NCI-H526 treated with DMSO at 0.1 percent for 48 hours (cell line): ENCODE results near the gene KCNJ10.

Source experiments
- DNase-seq: peaks from one replicate; lab custom pipeline; 2025; lab: John Stamatoyannopoulos, UW

Gene KCNJ10

GRCh38 chr1:160098852-160099561 is 29.0 kb upstream of the KCNJ10 start:
- peak; percentile 97 for DNase-seq

- DNase-seq: peak; percentile 97
Measured at GRCh38 chr1:160097911-160098851, 28.2 kb upstream of the KCNJ10 start, which contains the start of gene IGSF8. Gene IGSF8, minus strand, starts transcription at chr1:160098619. Its CDS starts 147 bp downstream, at chr1:160098472.

GRCh38 chr1:160097151-160097910 is 27.4 kb upstream of the KCNJ10 start:
- no peak for DNase-seq

- DNase-seq: no peak
Measured at GRCh38 chr1:160096274-160097116, 26.5 kb upstream of the KCNJ10 start.

GRCh38 chr1:160095382-160096105 is 25.6 kb upstream of the KCNJ10 start:
- DNase-seq: peak; percentile 81

- DNase-seq: no peak
Measured at GRCh38 chr1:160094806-160095205, 24.8 kb upstream of the KCNJ10 start.

GRCh38 chr1:160094291-160094625 is 24.3 kb upstream of the KCNJ10 start:
- DNase-seq: no peak

GRCh38 chr1:160093624-160094290 is 23.8 kb upstream of the KCNJ10 start:
- no peak for DNase-seq

GRCh38 chr1:160093069-160093395 is 23.1 kb upstream of the KCNJ10 start:
- no peak for DNase-seq

- no peak for DNase-seq
Measured at GRCh38 chr1:160092366-160093068, 22.6 kb upstream of the KCNJ10 start.

- no peak for DNase-seq
Measured at GRCh38 chr1:160091666-160092223, 21.8 kb upstream of the KCNJ10 start.

- DNase-seq: no peak
Measured at GRCh38 chr1:160090760-160091159, 20.8 kb upstream of the KCNJ10 start.

GRCh38 chr1:160089883-160090282 is 19.9 kb upstream of the KCNJ10 start:
- no peak for DNase-seq

GRCh38 chr1:160087118-160087662 is 17.2 kb upstream of the KCNJ10 start:
- no peak for DNase-seq

GRCh38 chr1:160086456-160086892 is 16.5 kb upstream of the KCNJ10 start:
- no peak for DNase-seq

GRCh38 chr1:160085686-160086455 is 15.9 kb upstream of the KCNJ10 start:
- peak; percentile 82 for DNase-seq

GRCh38 chr1:160084771-160085321 is 14.9 kb upstream of the KCNJ10 start:
- no peak for DNase-seq
